ENCODE measurements around the gene SCN3B.

DNA sequence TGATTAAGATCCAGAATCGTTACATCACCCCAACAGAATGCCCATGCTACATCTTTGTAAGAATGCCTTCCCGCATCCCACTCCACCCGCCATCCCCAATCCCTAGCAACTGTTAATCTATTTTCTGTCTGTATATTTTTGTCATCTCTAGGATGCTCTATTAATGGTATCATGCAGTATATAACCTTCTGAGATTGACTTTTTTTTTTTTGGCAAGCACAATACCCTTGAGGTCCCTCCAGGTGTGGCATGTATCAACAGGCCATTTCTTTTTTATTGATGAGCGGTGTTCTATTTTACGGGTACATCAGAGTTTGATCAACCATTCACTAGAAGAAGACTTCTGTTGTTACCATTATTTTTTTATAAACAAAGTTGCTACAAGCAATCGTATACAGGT, 30.2 kb upstream of the SCN3B start:
- TF ChIP-seq, protein P1, sequence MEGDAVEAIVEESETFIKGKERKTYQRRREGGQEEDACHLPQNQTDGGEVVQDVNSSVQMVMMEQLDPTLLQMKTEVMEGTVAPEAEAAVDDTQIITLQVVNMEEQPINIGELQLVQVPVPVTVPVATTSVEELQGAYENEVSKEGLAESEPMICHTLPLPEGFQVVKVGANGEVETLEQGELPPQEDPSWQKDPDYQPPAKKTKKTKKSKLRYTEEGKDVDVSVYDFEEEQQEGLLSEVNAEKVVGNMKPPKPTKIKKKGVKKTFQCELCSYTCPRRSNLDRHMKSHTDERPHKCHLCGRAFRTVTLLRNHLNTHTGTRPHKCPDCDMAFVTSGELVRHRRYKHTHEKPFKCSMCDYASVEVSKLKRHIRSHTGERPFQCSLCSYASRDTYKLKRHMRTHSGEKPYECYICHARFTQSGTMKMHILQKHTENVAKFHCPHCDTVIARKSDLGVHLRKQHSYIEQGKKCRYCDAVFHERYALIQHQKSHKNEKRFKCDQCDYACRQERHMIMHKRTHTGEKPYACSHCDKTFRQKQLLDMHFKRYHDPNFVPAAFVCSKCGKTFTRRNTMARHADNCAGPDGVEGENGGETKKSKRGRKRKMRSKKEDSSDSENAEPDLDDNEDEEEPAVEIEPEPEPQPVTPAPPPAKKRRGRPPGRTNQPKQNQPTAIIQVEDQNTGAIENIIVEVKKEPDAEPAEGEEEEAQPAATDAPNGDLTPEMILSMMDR (optimal IDR thresholded peaks at IDR 0.05 in 1 of 3, IDR thresholded peaks at IDR 0.05 in 1 of 3, conservative IDR thresholded peaks at IDR 0.05 in 1 of 3; ENCODE audit: extremely low read depth in 1 of 3, insufficient read depth in 2 of 3, low read length in 3 of 3) = no peak
- TF ChIP-seq EZH2 (IDR thresholded peaks at IDR 0.05; ENCODE audit: low read length) = no peak
